IgD-negative memory B cell (primary cell): ENCODE measurements around the gene FAM228B. TPM values are rescaled to one million over a fixed set of nuclear protein-coding genes. Genes with fewer than 3 reads are reported as not detected.

Experiments used
- H3K27ac Mint-ChIP-seq, 3 donors: one replicate each; pipeline ENCODE4 v1.8.0; 2020 to 2022; ENCODE audit warnings: mild to moderate bottlenecking in 3 of 3, mixed read lengths in 3 of 3, moderate library complexity in 1 of 3
- H3K27me3 Mint-ChIP-seq: one replicate; pipeline ENCODE4 v1.8.0; 2021; ENCODE audit warnings: mixed read lengths
- H3K36me3 Mint-ChIP-seq: one replicate; pipeline ENCODE4 v1.8.0; 2020; ENCODE audit warnings: mild to moderate bottlenecking, mixed read lengths
- H3K4me1 Mint-ChIP-seq, 3 donors: one replicate each; pipeline ENCODE4 v1.8.0; 2020 to 2022; ENCODE audit warnings: mixed read lengths in 3 of 3, mild to moderate bottlenecking in 1 of 3
- H3K4me3 Mint-ChIP-seq, 4 donors: one replicate each; pipeline ENCODE4 v1.8.0; 2020 to 2022; ENCODE audit warnings: mild to moderate bottlenecking in 4 of 4, mixed read lengths in 4 of 4, moderate library complexity in 3 of 4
- H3K9me3 Mint-ChIP-seq, 3 donors: one replicate each; pipeline ENCODE4 v1.8.0; 2020 to 2021; ENCODE audit warnings: mixed read lengths in 3 of 3, mild to moderate bottlenecking in 1 of 3
- polyA plus RNA-seq: library from polyadenylated mRNA; unstranded; fragments of 300-500 nt; fragmentation: Illumina TruSeq; gene quantifications from one replicate; pipeline ENCODE4 v1.2.3, GENCODE V29; 2021

FAM228B gene
- polyA plus RNA-seq: 12.1 TPM

- peak within 1 kb of the TSS; percentile 82 to 96 (median 94) for H3K4me3 Mint-ChIP-seq
- H3K27me3 Mint-ChIP-seq: no peaks in the 10 kb centered on the region
- no peaks in the 10 kb centered on the region for H3K9me3 Mint-ChIP-seq
- H3K36me3 Mint-ChIP-seq: no peaks in the 10 kb centered on the region
- peaks cover 15 to 27% (median 15%) of the 10 kb centered on the region in 3 donors for H3K4me1 Mint-ChIP-seq
- peak within 1 kb of the TSS; percentile 82 to 98 (median 95) for H3K27ac Mint-ChIP-seq
Measured at GRCh38 chr2:24123195-24123921, at the start of gene FAM228B, which contains the start of gene PFN4. Gene FAM228B, plus strand, starts transcription at chr2:24123469. Its CDS starts 893 bp downstream, at chr2:24124362. Gene PFN4, minus strand, starts transcription at chr2:24123334. Its CDS starts 799 bp downstream, at chr2:24122535.

- peaks cover 10 to 24% (median 18%) of the 10 kb centered on the region in 3 donors for H3K4me1 Mint-ChIP-seq
- no peaks in the 10 kb centered on the region for H3K9me3 Mint-ChIP-seq
- peak overlapping the region in 1 of 4 donors; percentile 94 for H3K4me3 Mint-ChIP-seq
- peaks cover 2% of the 10 kb centered on the region for H3K36me3 Mint-ChIP-seq
- no peaks in the 10 kb centered on the region for H3K27me3 Mint-ChIP-seq
- no peak overlapping the region for H3K27ac Mint-ChIP-seq
Measured at GRCh38 chr2:24073816-24074215, 49.5 kb upstream of the FAM228B start.

- H3K27ac Mint-ChIP-seq: peak overlapping the region; percentile 81 to 99 (median 92)
- H3K9me3 Mint-ChIP-seq: no peaks in the 10 kb centered on the region
- peaks cover 15 to 24% (median 20%) of the 10 kb centered on the region in 3 donors for H3K4me1 Mint-ChIP-seq
- H3K27me3 Mint-ChIP-seq: no peaks in the 10 kb centered on the region
- peaks cover 2% of the 10 kb centered on the region for H3K36me3 Mint-ChIP-seq
- peak overlapping the region; percentile 94 to 100 (median 99) for H3K4me3 Mint-ChIP-seq
Measured at GRCh38 chr2:24075259-24075658, 48.0 kb upstream of the FAM228B start.

- Mint-ChIP-seq H3K27ac (peak within 1 kb of the TSS; percentile 81 to 99 (median 92)), H3K27me3 (no peaks in the 10 kb centered on the region), H3K9me3 (no peaks in the 10 kb centered on the region), H3K36me3 (peaks cover 2% of the 10 kb centered on the region), H3K4me3 (peak within 1 kb of the TSS; percentile 94 to 100 (median 99)), H3K4me1 (peaks cover 15 to 22% (median 20%) of the 10 kb centered on the region in 3 donors)
Measured at GRCh38 chr2:24075915-24076848, 47.1 kb upstream of the FAM228B start, which contains the start of gene SF3B6. Gene SF3B6, minus strand, starts transcription at chr2:24076326. Its CDS starts 97 bp downstream, at chr2:24076229.

GRCh38 chr2:24076849-24077534 is 46.3 kb upstream of the FAM228B start:
- Mint-ChIP-seq H3K4me3 (peak overlapping the region; percentile 94 to 100 (median 99)), H3K4me1 (peaks cover 15 to 22% (median 20%) of the 10 kb centered on the region in 3 donors)

GRCh38 chr2:24077535-24077877 is 45.8 kb upstream of the FAM228B start:
- Mint-ChIP-seq H3K36me3 (peaks cover 6% of the 10 kb centered on the region), H3K4me3 (peak overlapping the region; percentile 94 to 100 (median 99)), H3K9me3 (no peaks in the 10 kb centered on the region), H3K27ac (peak overlapping the region; percentile 81 to 92 (median 90)), H3K4me1 (peaks cover 15 to 22% (median 20%) of the 10 kb centered on the region in 3 donors), H3K27me3 (no peaks in the 10 kb centered on the region)

More at GRCh38 chr2:24076849-24077534, 46.3 kb upstream of the FAM228B start:
- peaks cover 3% of the 10 kb centered on the region for H3K36me3 Mint-ChIP-seq
- H3K27me3 Mint-ChIP-seq: no peaks in the 10 kb centered on the region
- no peaks in the 10 kb centered on the region for H3K9me3 Mint-ChIP-seq
- H3K27ac Mint-ChIP-seq: peak overlapping the region; percentile 81 to 99 (median 92)

- Mint-ChIP-seq H3K9me3 (no peaks in the 10 kb centered on the region), H3K4me1 (peaks cover 15 to 21% (median 20%) of the 10 kb centered on the region in 3 donors), H3K36me3 (peaks cover 6% of the 10 kb centered on the region), H3K27me3 (no peaks in the 10 kb centered on the region), H3K4me3 (peak overlapping the region; percentile 94 to 100 (median 99)), H3K27ac (peak overlapping the region in 2 of 3 donors; percentile 81 to 90)
Measured at GRCh38 chr2:24077879-24078278, 45.4 kb upstream of the FAM228B start.

- Mint-ChIP-seq H3K4me1 (peaks cover 20 to 24% (median 22%) of the 10 kb centered on the region in 3 donors), H3K27me3 (no peaks in the 10 kb centered on the region), H3K9me3 (no peaks in the 10 kb centered on the region), H3K36me3 (peaks cover 5% of the 10 kb centered on the region), H3K27ac (no peak overlapping the region), H3K4me3 (no peak overlapping the region)
Measured at GRCh38 chr2:24080701-24081100, 42.6 kb upstream of the FAM228B start.

GRCh38 chr2:24082787-24083566 is 40.3 kb upstream of the FAM228B start:
- Mint-ChIP-seq H3K27ac (peak overlapping the region; percentile 89 to 95 (median 93)), H3K36me3 (peaks cover 7% of the 10 kb centered on the region), H3K27me3 (no peaks in the 10 kb centered on the region), H3K9me3 (no peaks in the 10 kb centered on the region), H3K4me1 (peaks cover 9 to 17% (median 14%) of the 10 kb centered on the region in 3 donors), H3K4me3 (peak overlapping the region; percentile 92 to 100 (median 96))

GRCh38 chr2:24083567-24084385 is 39.5 kb upstream of the FAM228B start:
- peak overlapping the region; percentile 92 to 100 (median 96) for H3K4me3 Mint-ChIP-seq
- H3K36me3 Mint-ChIP-seq: peaks cover 7% of the 10 kb centered on the region
- H3K9me3 Mint-ChIP-seq: no peaks in the 10 kb centered on the region
- H3K27ac Mint-ChIP-seq: peak overlapping the region; percentile 89 to 95 (median 93)
- peaks cover 9 to 17% (median 14%) of the 10 kb centered on the region in 3 donors for H3K4me1 Mint-ChIP-seq
- H3K27me3 Mint-ChIP-seq: no peaks in the 10 kb centered on the region

- Mint-ChIP-seq H3K4me1 (peaks cover 7 to 17% (median 10%) of the 10 kb centered on the region in 3 donors), H3K9me3 (no peaks in the 10 kb centered on the region), H3K36me3 (peaks cover 7% of the 10 kb centered on the region), H3K27me3 (no peaks in the 10 kb centered on the region), H3K4me3 (peak within 1 kb of the TSS; percentile 92 to 100 (median 96)), H3K27ac (peak within 1 kb of the TSS; percentile 89 to 95 (median 93))
Measured at GRCh38 chr2:24084386-24085199, 38.7 kb upstream of the FAM228B start, which contains the start of gene TP53I3. Gene TP53I3, minus strand, starts transcription at chr2:24084834. Its CDS starts 508 bp downstream, at chr2:24084326.

GRCh38 chr2:24085200-24085489 is 38.1 kb upstream of the FAM228B start:
- Mint-ChIP-seq H3K36me3 (peaks cover 7% of the 10 kb centered on the region), H3K27me3 (no peaks in the 10 kb centered on the region), H3K4me3 (peak overlapping the region; percentile 92 to 100 (median 96)), H3K27ac (peak overlapping the region in 2 of 3 donors; percentile 58 to 83), H3K4me1 (peaks cover 7 to 17% (median 9%) of the 10 kb centered on the region in 3 donors), H3K9me3 (no peaks in the 10 kb centered on the region)
